ENCODE results near the gene SPATA7.

Gene SPATA7

DNA sequence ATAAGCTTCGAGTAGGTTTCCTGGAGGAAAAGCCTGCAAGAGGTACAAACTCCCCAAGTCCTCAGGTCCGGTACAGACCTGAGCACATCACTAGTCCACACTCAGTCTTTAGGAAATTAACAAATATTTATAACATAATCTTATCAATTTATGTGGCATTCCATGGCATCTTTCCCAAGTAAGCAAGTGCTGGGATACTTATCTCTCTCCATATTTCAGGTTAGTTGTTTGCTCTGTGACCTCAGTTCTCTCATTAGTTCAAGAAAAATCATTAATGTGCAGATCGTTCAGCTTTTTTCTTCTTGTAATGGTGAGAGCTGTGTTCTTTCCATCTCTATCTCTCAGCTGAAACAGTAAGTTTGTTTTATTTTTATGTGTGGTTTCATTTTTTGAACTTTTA is 34.7 kb downstream of the SPATA7 start:
- TF ChIP-seq, protein P1, sequence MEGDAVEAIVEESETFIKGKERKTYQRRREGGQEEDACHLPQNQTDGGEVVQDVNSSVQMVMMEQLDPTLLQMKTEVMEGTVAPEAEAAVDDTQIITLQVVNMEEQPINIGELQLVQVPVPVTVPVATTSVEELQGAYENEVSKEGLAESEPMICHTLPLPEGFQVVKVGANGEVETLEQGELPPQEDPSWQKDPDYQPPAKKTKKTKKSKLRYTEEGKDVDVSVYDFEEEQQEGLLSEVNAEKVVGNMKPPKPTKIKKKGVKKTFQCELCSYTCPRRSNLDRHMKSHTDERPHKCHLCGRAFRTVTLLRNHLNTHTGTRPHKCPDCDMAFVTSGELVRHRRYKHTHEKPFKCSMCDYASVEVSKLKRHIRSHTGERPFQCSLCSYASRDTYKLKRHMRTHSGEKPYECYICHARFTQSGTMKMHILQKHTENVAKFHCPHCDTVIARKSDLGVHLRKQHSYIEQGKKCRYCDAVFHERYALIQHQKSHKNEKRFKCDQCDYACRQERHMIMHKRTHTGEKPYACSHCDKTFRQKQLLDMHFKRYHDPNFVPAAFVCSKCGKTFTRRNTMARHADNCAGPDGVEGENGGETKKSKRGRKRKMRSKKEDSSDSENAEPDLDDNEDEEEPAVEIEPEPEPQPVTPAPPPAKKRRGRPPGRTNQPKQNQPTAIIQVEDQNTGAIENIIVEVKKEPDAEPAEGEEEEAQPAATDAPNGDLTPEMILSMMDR (IDR thresholded peaks at IDR 0.05), result no peak
- H3K27ac ChIP-seq, result no peak overlapping the region

DNA sequence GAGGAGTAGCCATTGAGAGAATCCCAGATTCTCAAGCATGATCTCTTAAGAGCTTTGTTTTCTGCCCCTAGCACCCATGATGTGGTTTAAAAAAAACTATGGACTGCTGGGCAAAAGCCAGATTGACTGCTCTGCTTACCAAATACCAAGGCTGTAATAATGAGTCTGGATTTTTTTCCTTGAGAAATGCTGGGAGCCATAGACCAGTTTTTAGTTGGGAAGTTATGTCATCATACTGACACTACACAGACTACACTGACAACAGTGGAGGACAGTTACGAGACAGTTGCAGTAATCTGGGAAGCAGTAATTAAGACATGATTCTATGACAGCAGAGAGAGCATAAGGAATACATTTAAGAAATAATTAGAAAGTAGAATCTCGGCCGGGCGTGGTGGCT is 35.8 kb downstream of the SPATA7 start:
- H3K27ac ChIP-seq, result no peak overlapping the region
- TF ChIP-seq ZFX (IDR thresholded peaks at IDR 0.05; ENCODE audit: borderline replicate concordance), result no peak
- TF ChIP-seq, protein P1 (IDR thresholded peaks at IDR 0.05), result no peak

DNA sequence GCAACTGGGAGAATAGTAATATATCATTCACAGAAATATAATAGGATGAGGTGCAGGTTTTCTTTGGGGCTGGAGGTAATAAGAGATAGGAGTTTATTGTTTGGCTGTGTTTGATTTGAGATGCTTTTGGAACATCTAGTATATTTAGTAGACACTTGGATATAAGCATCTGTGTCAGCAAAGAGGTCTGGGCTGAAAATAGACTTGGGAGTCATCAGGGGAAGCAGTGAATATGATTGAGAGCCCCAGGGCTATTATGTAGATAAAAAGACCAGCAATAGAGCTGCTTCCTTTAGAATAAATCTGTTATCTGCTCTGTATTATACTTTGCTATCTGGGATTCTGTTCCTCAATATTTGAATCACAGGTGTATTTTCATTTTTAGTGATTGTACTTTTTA is 36.6 kb downstream of the SPATA7 start:
- no peak overlapping the region for H3K27ac ChIP-seq
- TF ChIP-seq, protein P1 (IDR thresholded peaks at IDR 0.05), result no peak
- TF ChIP-seq ZFX (IDR thresholded peaks at IDR 0.05; ENCODE audit: borderline replicate concordance), result no peak

DNA sequence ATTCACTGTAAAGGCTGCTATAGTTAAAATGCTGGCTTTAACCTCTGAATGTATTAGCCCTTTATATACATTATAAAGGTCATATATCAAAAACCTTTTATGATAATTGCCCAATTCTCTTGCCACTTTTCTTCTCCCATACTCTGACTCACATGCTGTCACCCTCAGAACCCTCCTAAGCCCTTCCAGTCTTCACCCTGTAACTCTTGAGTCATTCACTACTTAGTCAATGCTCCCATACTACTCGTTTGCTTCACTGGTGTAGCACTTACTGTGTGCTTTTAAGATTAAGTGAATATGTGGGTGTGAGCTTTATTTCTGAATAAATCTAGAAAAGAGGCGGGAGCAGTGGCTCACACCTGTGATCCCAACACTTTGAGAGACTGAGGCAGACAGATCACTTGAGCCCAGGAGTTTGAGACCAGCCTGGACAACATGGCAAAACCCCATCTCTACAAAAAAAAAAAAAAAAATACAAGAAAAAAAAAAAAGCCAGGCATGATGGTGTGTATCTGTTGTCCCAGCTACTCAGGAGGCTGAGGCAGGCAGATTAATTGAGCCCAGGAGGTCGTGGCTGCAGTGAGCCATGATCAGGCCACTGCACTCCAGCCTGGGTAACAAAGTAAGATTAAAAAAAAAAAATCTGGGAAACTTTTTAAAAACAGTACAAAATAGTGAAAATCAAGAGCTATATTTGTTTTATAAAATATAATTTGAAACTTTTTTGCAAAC is 37.6 kb downstream of the SPATA7 start:
- no peak overlapping the region for H3K27ac ChIP-seq
- no peak for TF ChIP-seq ZFX (IDR thresholded peaks at IDR 0.05; ENCODE audit: borderline replicate concordance)
- TF ChIP-seq, protein P1 (IDR thresholded peaks at IDR 0.05), result no peak

DNA sequence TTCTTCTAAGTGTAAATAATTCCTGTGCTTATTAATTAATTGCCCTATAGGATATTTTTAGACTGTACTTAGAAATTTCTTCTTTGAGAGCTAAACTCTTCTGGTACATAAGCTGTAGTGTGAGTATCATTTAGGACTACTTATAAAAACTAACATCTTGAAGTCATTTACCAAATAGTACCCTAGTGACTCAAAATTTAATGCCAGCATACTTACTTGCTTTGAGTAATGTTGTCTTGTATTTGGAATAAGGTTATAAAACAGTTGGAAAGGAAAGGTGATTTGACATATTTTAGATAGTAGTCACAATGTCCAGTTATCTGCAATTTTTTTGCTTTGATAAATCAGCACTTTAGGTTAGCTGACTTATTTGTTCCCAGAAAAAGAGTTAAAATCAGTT is 39.1 kb downstream of the SPATA7 start:
- no peak for TF ChIP-seq ZFX (IDR thresholded peaks at IDR 0.05; ENCODE audit: borderline replicate concordance)
- TF ChIP-seq, protein P1 (IDR thresholded peaks at IDR 0.05), result no peak
- H3K27ac ChIP-seq, result no peak overlapping the region

DNA sequence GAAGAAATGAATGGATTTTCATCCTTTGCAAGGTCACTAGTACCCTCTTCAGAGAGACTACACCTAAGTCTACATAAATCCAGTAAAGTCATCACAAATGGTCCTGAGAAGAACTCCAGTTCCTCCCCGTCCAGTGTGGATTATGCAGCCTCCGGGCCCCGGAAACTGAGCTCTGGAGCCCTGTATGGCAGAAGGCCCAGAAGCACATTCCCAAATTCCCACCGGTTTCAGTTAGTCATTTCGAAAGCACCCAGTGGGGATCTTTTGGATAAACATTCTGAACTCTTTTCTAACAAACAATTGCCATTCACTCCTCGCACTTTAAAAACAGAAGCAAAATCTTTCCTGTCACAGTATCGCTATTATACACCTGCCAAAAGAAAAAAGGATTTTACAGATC is 40.8 kb downstream of the SPATA7 start:
- no peak for TF ChIP-seq ZFX (IDR thresholded peaks at IDR 0.05; ENCODE audit: borderline replicate concordance)
- H3K27ac ChIP-seq, result no peak overlapping the region

DNA sequence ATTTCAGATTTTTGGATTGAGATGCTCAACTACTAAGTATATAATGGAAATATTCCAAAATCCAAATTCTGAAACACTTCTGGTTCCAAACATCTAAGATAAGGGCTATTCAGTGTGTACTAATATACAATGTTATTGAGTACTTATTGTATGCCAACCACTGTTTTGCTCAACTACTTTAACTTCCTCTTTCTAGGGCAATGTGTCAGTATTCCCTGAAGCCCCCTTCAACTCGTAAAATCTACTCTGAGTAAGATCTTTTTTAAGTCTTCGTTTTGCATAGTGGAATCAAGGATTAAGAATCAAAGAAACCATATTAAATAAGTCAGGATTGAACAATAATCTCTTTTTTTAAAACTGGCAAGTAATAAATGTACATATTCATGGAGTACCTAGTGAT is 45.5 kb downstream of the SPATA7 start:
- no peak overlapping the region for H3K27ac ChIP-seq
- TF ChIP-seq, protein P1 (IDR thresholded peaks at IDR 0.05), result no peak
- TF ChIP-seq ZFX (IDR thresholded peaks at IDR 0.05; ENCODE audit: borderline replicate concordance), result no peak

DNA sequence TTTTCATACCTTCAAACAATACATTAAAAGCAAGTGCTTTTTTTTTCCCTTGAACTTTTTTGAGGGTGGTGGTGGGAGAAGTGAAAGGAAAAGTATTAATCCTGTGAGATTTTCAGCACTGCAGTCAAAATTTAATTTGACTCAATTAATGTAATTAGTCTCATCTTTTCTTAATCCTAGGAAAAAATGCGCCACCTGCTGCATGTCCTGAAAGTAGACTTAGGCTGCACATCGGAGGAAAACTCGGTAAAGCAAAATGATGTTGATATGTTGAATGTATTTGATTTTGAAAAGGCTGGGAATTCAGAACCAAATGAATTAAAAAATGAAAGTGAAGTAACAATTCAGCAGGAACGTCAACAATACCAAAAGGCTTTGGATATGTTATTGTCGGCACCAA is 52.2 kb downstream of the SPATA7 start:
- TF ChIP-seq ZFX (IDR thresholded peaks at IDR 0.05; ENCODE audit: borderline replicate concordance), result no peak
- TF ChIP-seq, protein P1 (IDR thresholded peaks at IDR 0.05), result peak; percentile 30
- H3K27ac ChIP-seq, result no peak overlapping the region
